SK-N-SH (cell line): Measurements from ENCODE around the gene MAP2.

Experiments used
- EP300 ChIP-seq, 2 experiments: IDR thresholded peaks; 2 replicates each; pipeline versions ENCODE4 v1.4.0 to v1.6.1; 2012; ENCODE audit warnings: borderline replicate concordance in 1 of 2, low read depth in 1 of 2, low read length in 1 of 2
- EZH2phosphoT487 ChIP-seq: fragments of 200-600 bp; sonication (generic); IDR thresholded peaks from 2 replicates; pipeline ENCODE4 v1.6.1; 2017; ENCODE audit warnings: low read depth, mixed run types, mild to moderate bottlenecking, antibody characterized with exemption, moderate library complexity, borderline replicate concordance
- GATA2 ChIP-seq: sonication (generic); formaldehyde crosslinking; IDR thresholded peaks from 2 replicates; pipeline ENCODE4 v1.5.0; 2020; ENCODE audit warnings: mild to moderate bottlenecking, missing genetic modification reagents
- JUND ChIP-seq: IDR thresholded peaks from 2 replicates; pipeline ENCODE4 v1.4.0; 2012
- MXI1 ChIP-seq: IDR thresholded peaks from 2 replicates; pipeline ENCODE4 v1.6.1; 2012; ENCODE audit warnings: mild to moderate bottlenecking, low read depth, low read length, improper control_type of control experiment
- NFIC ChIP-seq: IDR thresholded peaks from 2 replicates; pipeline ENCODE4 v1.4.0; 2012; ENCODE audit warnings: borderline replicate concordance
- POLR2AphosphoS5 ChIP-seq: IDR thresholded peaks from 2 replicates; pipeline ENCODE4 v1.6.1; 2012; ENCODE audit warnings: low read depth, low read length
- SMC3 ChIP-seq: IDR thresholded peaks from 2 replicates; pipeline ENCODE4 v1.6.1; 2012; ENCODE audit warnings: low read depth, low read length, improper control_type of control experiment
- TAF1 ChIP-seq: IDR thresholded peaks from 2 replicates; pipeline ENCODE4 v1.6.1; 2012; ENCODE audit warnings: low read depth, mild to moderate bottlenecking, low read length, moderate library complexity, borderline replicate concordance
- YY1 ChIP-seq: IDR thresholded peaks from 2 replicates; pipeline ENCODE4 v1.4.0; 2012; ENCODE audit warnings: low read depth, mild to moderate bottlenecking
- TF ChIP-seq, protein P1 (sequence below): fragments of 200-600 bp; sonication (generic); IDR thresholded peaks from 2 replicates; pipeline ENCODE4 v1.6.1; 2017; ENCODE audit warnings: antibody characterized with exemption, mild to moderate bottlenecking, moderate library complexity
- TF ChIP-seq, protein P2 (sequence below): fragments of 150-350 bp; IDR thresholded peaks from 2 replicates; pipeline ENCODE4 v1.6.1; 2017; ENCODE audit warnings: antibody characterized with exemption, low read length, low read depth, borderline replicate concordance
- TF ChIP-seq, protein P3 (sequence below): IDR thresholded peaks from 2 replicates; pipeline ENCODE4 v1.4.0; 2012; ENCODE audit warnings: low read depth, borderline replicate concordance
- TF ChIP-seq, protein P4 (sequence below): IDR thresholded peaks from 2 replicates; pipeline ENCODE4 v1.4.0; 2012; ENCODE audit warnings: low read depth

DNA sequence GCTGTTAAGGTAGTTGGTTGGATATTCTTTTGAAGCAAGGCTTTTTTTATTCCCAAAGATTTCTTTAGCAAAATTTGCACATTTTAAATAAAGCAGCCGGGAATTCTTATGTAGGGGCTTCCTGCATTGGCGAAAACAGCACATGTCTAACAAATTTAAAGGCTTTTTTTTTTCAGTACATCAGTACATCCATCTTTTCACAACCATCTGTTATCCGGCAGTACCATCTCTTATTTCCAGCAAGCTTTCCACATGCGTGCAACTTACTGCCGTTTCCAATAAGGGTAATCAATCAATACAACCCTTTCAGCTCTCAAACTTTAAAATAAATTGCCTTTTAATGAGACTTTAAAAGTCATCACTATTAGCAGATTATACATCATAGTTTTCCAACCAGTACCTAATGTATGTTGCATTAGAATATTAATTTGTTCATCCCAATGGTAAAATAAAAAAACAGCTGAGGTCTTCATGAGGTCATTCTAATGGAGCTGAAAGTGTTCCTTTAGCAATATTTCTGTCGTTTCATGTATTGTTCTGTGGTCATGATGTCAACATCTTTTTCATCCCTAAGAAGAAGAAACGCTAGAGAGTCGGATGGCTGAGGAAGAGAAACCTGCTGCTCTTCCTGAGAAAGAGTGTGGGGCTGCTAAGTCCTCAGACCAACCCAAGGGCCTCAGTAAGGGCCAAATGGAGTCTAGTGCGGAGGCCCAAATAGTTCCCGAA lies 266.3 kb downstream of the MAP2 start:
- TF ChIP-seq, protein P1, sequence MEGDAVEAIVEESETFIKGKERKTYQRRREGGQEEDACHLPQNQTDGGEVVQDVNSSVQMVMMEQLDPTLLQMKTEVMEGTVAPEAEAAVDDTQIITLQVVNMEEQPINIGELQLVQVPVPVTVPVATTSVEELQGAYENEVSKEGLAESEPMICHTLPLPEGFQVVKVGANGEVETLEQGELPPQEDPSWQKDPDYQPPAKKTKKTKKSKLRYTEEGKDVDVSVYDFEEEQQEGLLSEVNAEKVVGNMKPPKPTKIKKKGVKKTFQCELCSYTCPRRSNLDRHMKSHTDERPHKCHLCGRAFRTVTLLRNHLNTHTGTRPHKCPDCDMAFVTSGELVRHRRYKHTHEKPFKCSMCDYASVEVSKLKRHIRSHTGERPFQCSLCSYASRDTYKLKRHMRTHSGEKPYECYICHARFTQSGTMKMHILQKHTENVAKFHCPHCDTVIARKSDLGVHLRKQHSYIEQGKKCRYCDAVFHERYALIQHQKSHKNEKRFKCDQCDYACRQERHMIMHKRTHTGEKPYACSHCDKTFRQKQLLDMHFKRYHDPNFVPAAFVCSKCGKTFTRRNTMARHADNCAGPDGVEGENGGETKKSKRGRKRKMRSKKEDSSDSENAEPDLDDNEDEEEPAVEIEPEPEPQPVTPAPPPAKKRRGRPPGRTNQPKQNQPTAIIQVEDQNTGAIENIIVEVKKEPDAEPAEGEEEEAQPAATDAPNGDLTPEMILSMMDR, result no peak
- TF ChIP-seq, protein P2, sequence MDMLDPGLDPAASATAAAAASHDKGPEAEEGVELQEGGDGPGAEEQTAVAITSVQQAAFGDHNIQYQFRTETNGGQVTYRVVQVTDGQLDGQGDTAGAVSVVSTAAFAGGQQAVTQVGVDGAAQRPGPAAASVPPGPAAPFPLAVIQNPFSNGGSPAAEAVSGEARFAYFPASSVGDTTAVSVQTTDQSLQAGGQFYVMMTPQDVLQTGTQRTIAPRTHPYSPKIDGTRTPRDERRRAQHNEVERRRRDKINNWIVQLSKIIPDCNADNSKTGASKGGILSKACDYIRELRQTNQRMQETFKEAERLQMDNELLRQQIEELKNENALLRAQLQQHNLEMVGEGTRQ, result no peak
- TF ChIP-seq MXI1, result no peak
- TF ChIP-seq YY1, result no peak
- no peak for TF ChIP-seq POLR2AphosphoS5
- no peak for TF ChIP-seq SMC3
- no peak for TF ChIP-seq EP300 (IDR thresholded peaks at IDR 0.05; ENCODE audit: borderline replicate concordance in 1 of 2, low read depth in 1 of 2, low read length in 1 of 2)
- no peak for TF ChIP-seq EZH2phosphoT487
- TF ChIP-seq, protein P3, sequence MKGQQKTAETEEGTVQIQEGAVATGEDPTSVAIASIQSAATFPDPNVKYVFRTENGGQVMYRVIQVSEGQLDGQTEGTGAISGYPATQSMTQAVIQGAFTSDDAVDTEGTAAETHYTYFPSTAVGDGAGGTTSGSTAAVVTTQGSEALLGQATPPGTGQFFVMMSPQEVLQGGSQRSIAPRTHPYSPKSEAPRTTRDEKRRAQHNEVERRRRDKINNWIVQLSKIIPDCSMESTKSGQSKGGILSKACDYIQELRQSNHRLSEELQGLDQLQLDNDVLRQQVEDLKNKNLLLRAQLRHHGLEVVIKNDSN, result no peak
- no peak for TF ChIP-seq JUND
- no peak for TF ChIP-seq TAF1
- no peak for TF ChIP-seq NFIC
- TF ChIP-seq, protein P4, sequence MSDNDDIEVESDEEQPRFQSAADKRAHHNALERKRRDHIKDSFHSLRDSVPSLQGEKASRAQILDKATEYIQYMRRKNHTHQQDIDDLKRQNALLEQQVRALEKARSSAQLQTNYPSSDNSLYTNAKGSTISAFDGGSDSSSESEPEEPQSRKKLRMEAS, result no peak
- no peak for TF ChIP-seq GATA2 (CRISPR knock-in tag)
